Neural progenitor cell (in vitro differentiated cells): ENCODE results near the gene CDK18. TPM values are rescaled to one million over a fixed set of nuclear protein-coding genes. Genes with fewer than 3 reads are reported as not detected.

Experiments
- DNase-seq: peaks from one replicate; pipeline ENCODE4 v3.0.0-alpha.2; 2016; ENCODE audit warnings: low spot score
- H2AFZ ChIP-seq: fragments of 200-600 bp; sonication (generic); replicated peaks from 2 replicates; pipeline ENCODE4 v1.6.1; 2016; ENCODE audit warnings: antibody characterized with exemption
- H3F3A ChIP-seq: fragments of 200-600 bp; sonication (generic); 2 replicates; pipeline ENCODE4 v1.6.1; 2016; ENCODE audit warnings: antibody characterized with exemption, low read depth
- H3K27ac ChIP-seq: fragments of 200-600 bp; sonication (generic); 2 replicates; pipeline ENCODE4 v1.5.1; 2016; ENCODE audit warnings: mild to moderate bottlenecking
- H3K27me3 ChIP-seq: fragments of 200-600 bp; sonication (generic); 2 replicates; pipeline ENCODE4 v1.6.1; 2016; ENCODE audit warnings: mild to moderate bottlenecking, moderate library complexity
- H3K36me3 ChIP-seq: fragments of 200-600 bp; sonication (generic); 2 replicates; pipeline ENCODE4 v1.5.1; 2016
- H3K4me1 ChIP-seq: fragments of 200-600 bp; sonication (generic); 2 replicates; pipeline ENCODE4 v1.6.1; 2016; ENCODE audit warnings: mixed run types
- H3K4me2 ChIP-seq: fragments of 200-600 bp; sonication (generic); 2 replicates; pipeline ENCODE4 v1.6.1; 2016
- H3K4me3 ChIP-seq: fragments of 200-600 bp; sonication (generic); 2 replicates; pipeline ENCODE4 v1.5.1; 2016
- H3K79me2 ChIP-seq: fragments of 200-600 bp; sonication (generic); 2 replicates; pipeline ENCODE4 v1.6.1; 2016; ENCODE audit warnings: low read depth
- H3K9ac ChIP-seq: fragments of 200-600 bp; sonication (generic); 2 replicates; pipeline ENCODE4 v1.6.1; 2016
- H3K9me3 ChIP-seq: fragments of 200-600 bp; sonication (generic); 2 replicates; pipeline ENCODE4 v1.5.1; 2016; ENCODE audit warnings: low read depth
- H4K20me1 ChIP-seq: fragments of 200-600 bp; sonication (generic); 2 replicates; pipeline ENCODE4 v1.6.1; 2016; ENCODE audit warnings: low read depth
- H3K27ac Mint-ChIP-seq: 3 replicates; pipeline ENCODE4 v1.8.0; 2021; ENCODE audit warnings: mixed read lengths
- H3K27me3 Mint-ChIP-seq: 2 replicates; pipeline ENCODE4 v1.8.0; 2022; ENCODE audit warnings: low read depth, mild to moderate bottlenecking, inconsistent platforms, moderate library complexity, mixed read lengths; ENCODE audit not compliant: insufficient read depth
- H3K36me3 Mint-ChIP-seq: 3 replicates; pipeline ENCODE4 v1.8.0; 2021; ENCODE audit warnings: mixed read lengths
- H3K4me1 Mint-ChIP-seq: 3 replicates; pipeline ENCODE4 v1.8.0; 2021; ENCODE audit warnings: mixed read lengths
- H3K4me3 Mint-ChIP-seq: 3 replicates; pipeline ENCODE4 v1.8.0; 2021; ENCODE audit warnings: mild to moderate bottlenecking, moderate library complexity, mixed read lengths
- H3K9me3 Mint-ChIP-seq: 3 replicates; pipeline ENCODE4 v1.8.0; 2020; ENCODE audit warnings: mixed read lengths
- CTCF ChIP-seq: fragments of 200-600 bp; sonication (generic); IDR thresholded peaks from 2 replicates; pipeline ENCODE4 v1.5.1; 2017; ENCODE audit warnings: antibody characterized with exemption, mild to moderate bottlenecking
- EZH2 ChIP-seq: fragments of 200-600 bp; sonication (generic); IDR thresholded peaks from 2 replicates; pipeline ENCODE4 v1.6.1; 2017; ENCODE audit warnings: antibody characterized with exemption, mild to moderate bottlenecking, moderate library complexity
- EZH2phosphoT487 ChIP-seq: fragments of 200-600 bp; sonication (generic); IDR thresholded peaks from 2 replicates; pipeline ENCODE4 v1.6.1; 2017; ENCODE audit warnings: antibody characterized with exemption
- total RNA-seq: library from RNA; depleted of rRNA; stranded (reverse); fragments of >200 nt; gene quantifications from 2 replicates; pipeline ENCODE4 v1.2.3, GENCODE V29; 2015; ENCODE audit warnings: low replicate concordance

Gene CDK18
- total RNA-seq, 1 donor from 2014 or later = 14.1 TPM

- H3K4me1 Mint-ChIP-seq = peaks cover 58% of the 10 kb centered on the region
- peak overlapping the region; percentile 89 for H2AFZ ChIP-seq
- H3K4me1 ChIP-seq = peaks cover 29% of the 10 kb centered on the region
Observed at GRCh38 chr1:205505076-205505729, 734 bp downstream of the CDK18 start.

GRCh38 chr1:205505791-205506190 is 1.3 kb downstream of the CDK18 start:
- Histone ChIP-seq H3K27ac (no peak overlapping the region), H3K4me2 (peak overlapping the region; percentile 96), H3K4me3 (peak overlapping the region; percentile 71), H3K36me3 (no peaks in the 10 kb centered on the region), H3F3A (peaks cover 15% of the 10 kb centered on the region), H2AFZ (no peak overlapping the region), H3K27me3 (no peaks in the 10 kb centered on the region), H3K9me3 (no peaks in the 10 kb centered on the region), H3K4me1 (peaks cover 25% of the 10 kb centered on the region), H3K79me2 (peaks cover 31% of the 10 kb centered on the region), H3K9ac (no peak overlapping the region), H4K20me1 (peaks cover 14% of the 10 kb centered on the region)
- Mint-ChIP-seq H3K9me3 (peaks cover 2% of the 10 kb centered on the region), H3K4me3 (peak overlapping the region; percentile 84), H3K27me3 (peaks cover 11% of the 10 kb centered on the region), H3K27ac (no peak overlapping the region), H3K36me3 (no peaks in the 10 kb centered on the region), H3K4me1 (peaks cover 53% of the 10 kb centered on the region)
- no peak for DNase-seq
- TF ChIP-seq EZH2 (no peak), CTCF (no peak), EZH2phosphoT487 (no peak)

More at GRCh38 chr1:205505076-205505729, 734 bp downstream of the CDK18 start:
- peaks cover 31% of the 10 kb centered on the region for H3K79me2 ChIP-seq
- no peaks in the 10 kb centered on the region for H3K9me3 ChIP-seq
- H3K36me3 ChIP-seq = no peaks in the 10 kb centered on the region
- TF ChIP-seq EZH2 = no peak
- no peak for TF ChIP-seq EZH2phosphoT487
- TF ChIP-seq CTCF = no peak
- H3K36me3 Mint-ChIP-seq = no peaks in the 10 kb centered on the region
- H3F3A ChIP-seq = peaks cover 15% of the 10 kb centered on the region
- H3K27ac Mint-ChIP-seq = no peak overlapping the region
- no peaks in the 10 kb centered on the region for H3K27me3 ChIP-seq
- DNase-seq = peak; percentile 50
- H4K20me1 ChIP-seq = peaks cover 14% of the 10 kb centered on the region
- peak overlapping the region; percentile 84 for H3K4me3 Mint-ChIP-seq
- peaks cover 11% of the 10 kb centered on the region for H3K27me3 Mint-ChIP-seq
- H3K9ac ChIP-seq = no peak overlapping the region
- H3K4me2 ChIP-seq = peak overlapping the region; percentile 96
- peaks cover 2% of the 10 kb centered on the region for H3K9me3 Mint-ChIP-seq
- no peak overlapping the region for H3K27ac ChIP-seq
- peak overlapping the region; percentile 71 for H3K4me3 ChIP-seq

- Histone ChIP-seq H3K9ac (no peak overlapping the region), H3K4me2 (peak overlapping the region; percentile 96), H3K9me3 (no peaks in the 10 kb centered on the region), H3K4me1 (peaks cover 21% of the 10 kb centered on the region), H4K20me1 (peaks cover 14% of the 10 kb centered on the region), H2AFZ (no peak overlapping the region), H3F3A (peaks cover 15% of the 10 kb centered on the region), H3K27ac (no peak overlapping the region), H3K79me2 (peaks cover 31% of the 10 kb centered on the region), H3K27me3 (no peaks in the 10 kb centered on the region), H3K4me3 (no peak overlapping the region), H3K36me3 (no peaks in the 10 kb centered on the region)
- Mint-ChIP-seq H3K4me1 (peaks cover 49% of the 10 kb centered on the region), H3K27ac (peak overlapping the region; percentile 50), H3K4me3 (peak overlapping the region; percentile 68), H3K27me3 (peaks cover 11% of the 10 kb centered on the region), H3K36me3 (no peaks in the 10 kb centered on the region), H3K9me3 (peaks cover 2% of the 10 kb centered on the region)
- no peak for DNase-seq
- TF ChIP-seq EZH2 (no peak), EZH2phosphoT487 (no peak), CTCF (no peak)
Observed at GRCh38 chr1:205506409-205507200, 2.1 kb downstream of the CDK18 start.
